ENCODE data around the gene BMP7. TPM values are rescaled to one million over a fixed set of nuclear protein-coding genes. Genes with fewer than 3 reads are reported as not detected.

Gene BMP7
- polyA plus RNA-seq, 4 donors = 0.92 to 3.4 TPM; not detected in 2

DNA sequence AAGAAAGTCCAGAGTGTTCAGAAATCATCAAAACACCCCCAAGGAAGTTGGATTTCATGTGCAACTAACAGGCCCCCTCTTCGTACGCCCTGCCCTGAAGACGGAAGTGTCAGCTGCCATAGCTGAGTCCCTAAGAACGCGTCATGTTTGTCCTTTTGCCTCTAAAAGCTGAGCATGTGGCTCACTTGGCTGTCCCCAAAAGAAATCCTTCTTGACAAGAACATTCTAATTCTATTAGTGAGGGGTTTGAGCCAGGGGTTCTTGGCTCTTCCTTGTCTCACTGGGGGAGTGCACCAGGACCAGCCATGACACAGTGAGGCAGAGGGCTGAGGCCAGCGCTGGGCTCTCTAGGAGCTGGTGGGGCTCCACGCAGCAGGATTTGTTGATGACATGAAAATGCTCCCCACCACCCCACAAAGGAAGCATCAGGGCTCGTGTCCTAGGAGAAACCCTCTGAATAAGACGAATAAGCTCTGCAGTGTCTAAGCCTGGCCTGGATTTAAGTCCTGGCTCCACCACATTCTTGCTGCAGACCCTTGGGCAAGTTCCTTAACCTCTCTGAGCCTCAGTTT is 43.2 kb upstream of the BMP7 start:
- H3K4me1 ChIP-seq (ENCODE audit: control insufficient read depth in 3 of 3, insufficient read depth in 2 of 3, low read depth in 1 of 3, low read length in 2 of 3) = no peaks in the 10 kb centered on the region
- WGBS, 3 donors = 72 to 82% (median 81%) methylated on average over 9 of the region's 9 CpGs
- peaks cover 0 to 3% (median 0%) of the 10 kb centered on the region in 3 donors for H3K27me3 ChIP-seq (ENCODE audit: control insufficient read depth in 3 of 3, insufficient read depth in 3 of 3, low read length in 3 of 3)
- FAIRE-seq = no peak
- no peaks in the 10 kb centered on the region for H3K36me3 ChIP-seq (ENCODE audit: control insufficient read depth in 3 of 3, insufficient read depth in 2 of 3, low read depth in 1 of 3, low read length in 3 of 3)
- no peak overlapping the region for H3K4me3 ChIP-seq (ENCODE audit: low read depth in 1 of 3, low read length in 3 of 3)
- H3K9me3 ChIP-seq (ENCODE audit: control insufficient read depth in 2 of 2, insufficient read depth in 1 of 2, low read depth in 1 of 2, low read length in 1 of 2) = no peaks in the 10 kb centered on the region
- DNase-seq = no peak
- H3K27ac ChIP-seq (ENCODE audit: low read depth in 1 of 3, low read length in 2 of 3) = no peak overlapping the region

DNA sequence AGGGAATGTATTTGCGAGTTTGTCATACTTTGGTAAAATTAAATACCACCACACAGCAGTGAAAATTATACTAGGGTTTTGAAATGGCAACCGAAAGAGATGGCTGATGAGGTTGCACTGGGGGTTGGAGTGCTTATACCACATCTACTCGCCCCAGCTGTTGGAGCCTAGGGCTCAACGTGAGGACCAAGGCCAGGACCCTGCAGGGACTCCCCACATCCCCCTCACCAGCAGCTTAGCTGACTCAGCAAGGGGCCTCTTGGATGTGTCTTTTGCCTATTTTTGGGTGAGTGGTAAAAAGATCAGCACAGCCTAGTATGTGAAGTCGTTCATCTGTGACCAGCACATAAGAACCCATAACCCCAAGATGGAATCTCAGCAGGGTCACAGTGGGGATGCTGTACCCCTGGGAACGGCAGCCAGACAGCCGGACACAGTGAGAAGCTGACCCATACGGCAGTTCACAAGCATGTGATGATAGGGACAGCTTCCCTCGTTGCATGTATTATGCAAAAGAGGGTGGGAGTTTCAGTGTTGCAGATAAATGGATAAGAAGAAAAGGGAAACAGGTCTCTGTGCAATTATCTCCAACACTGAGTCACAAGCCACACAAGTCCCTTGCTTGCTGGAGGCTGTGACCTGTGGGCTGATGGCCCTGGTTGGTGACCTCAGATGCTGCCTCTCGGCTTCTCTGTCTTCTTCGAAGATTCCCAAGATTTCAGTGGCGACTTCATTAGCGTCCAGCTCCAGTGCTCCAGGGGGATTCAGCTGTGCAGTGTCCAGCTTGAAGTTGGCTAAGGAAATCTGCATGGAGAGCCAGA is 42.2 kb upstream of the BMP7 start:
- no peak overlapping the region for H3K27ac ChIP-seq (ENCODE audit: low read depth in 1 of 3, low read length in 2 of 3)
- no peak overlapping the region for H3K4me3 ChIP-seq (ENCODE audit: low read depth in 1 of 3, low read length in 3 of 3)
- no peaks in the 10 kb centered on the region for H3K36me3 ChIP-seq (ENCODE audit: control insufficient read depth in 3 of 3, insufficient read depth in 2 of 3, low read depth in 1 of 3, low read length in 3 of 3)
- no peaks in the 10 kb centered on the region for H3K9me3 ChIP-seq (ENCODE audit: control insufficient read depth in 2 of 2, insufficient read depth in 1 of 2, low read depth in 1 of 2, low read length in 1 of 2)
- FAIRE-seq = no peak
- DNase-seq = no peak
- 57 to 66% (median 64%) methylated on average over 13 of the region's 13 CpGs for WGBS, 3 donors
- H3K27me3 ChIP-seq (ENCODE audit: control insufficient read depth in 3 of 3, insufficient read depth in 3 of 3, low read length in 3 of 3) = peaks cover 0 to 3% (median 0%) of the 10 kb centered on the region in 3 donors
- H3K4me1 ChIP-seq (ENCODE audit: control insufficient read depth in 3 of 3, insufficient read depth in 2 of 3, low read depth in 1 of 3, low read length in 2 of 3) = no peaks in the 10 kb centered on the region

DNA sequence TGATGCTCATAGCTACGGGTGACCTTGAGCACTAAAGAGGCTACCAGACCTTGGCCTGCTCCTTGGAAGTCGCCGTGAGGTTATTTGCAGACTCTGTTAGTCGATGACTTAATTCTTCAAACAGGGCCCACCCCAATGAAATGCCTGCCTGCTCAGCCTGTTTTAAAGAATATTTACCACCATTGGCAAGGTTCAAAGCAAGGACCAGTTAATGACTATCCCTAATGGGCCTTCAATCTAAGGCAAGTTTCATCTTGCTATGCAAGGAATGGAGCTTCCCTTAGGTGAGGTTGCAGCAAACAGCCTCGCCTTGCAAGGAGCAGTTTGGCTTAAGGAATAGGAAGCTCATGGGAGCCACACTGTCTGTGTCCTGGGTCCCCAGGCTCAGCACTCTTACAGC is 40.3 kb upstream of the BMP7 start:
- H3K27ac ChIP-seq (ENCODE audit: low read depth in 1 of 3, low read length in 2 of 3) = no peak overlapping the region
- DNase-seq (no peak), FAIRE-seq (no peak)

DNA sequence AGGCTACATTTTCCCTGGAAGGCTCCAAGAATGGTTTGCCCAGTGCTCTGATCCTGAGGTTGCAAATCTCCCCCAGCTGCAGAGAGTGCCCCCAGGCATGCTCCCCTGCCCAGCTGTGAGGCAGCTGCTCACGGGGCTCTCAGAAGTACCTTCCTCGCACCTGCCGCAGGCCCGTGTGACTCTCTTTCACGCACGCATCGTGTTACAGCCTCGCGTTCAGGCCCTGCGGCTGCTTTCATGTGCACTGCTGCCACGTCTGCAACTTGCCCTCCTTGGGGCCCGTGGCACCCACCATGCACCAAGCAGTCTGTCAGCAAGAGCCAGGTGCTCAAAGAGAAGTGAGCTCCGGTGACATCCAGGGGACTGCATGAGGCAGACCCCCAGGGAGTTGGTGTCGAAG is 34.6 kb upstream of the BMP7 start:
- no peak for FAIRE-seq
- H3K4me3 ChIP-seq (ENCODE audit: low read depth in 1 of 3, low read length in 3 of 3) = no peak overlapping the region
- no peaks in the 10 kb centered on the region for H3K4me1 ChIP-seq (ENCODE audit: control insufficient read depth in 3 of 3, insufficient read depth in 2 of 3, low read depth in 1 of 3, low read length in 2 of 3)

More for the DNA sequence above, 40.3 kb upstream of the BMP7 start:
- Histone ChIP-seq H3K4me3 (ENCODE audit: low read depth in 1 of 3, low read length in 3 of 3) (no peak overlapping the region), H3K4me1 (ENCODE audit: control insufficient read depth in 3 of 3, insufficient read depth in 2 of 3, low read depth in 1 of 3, low read length in 2 of 3) (no peaks in the 10 kb centered on the region), H3K27me3 (ENCODE audit: control insufficient read depth in 3 of 3, insufficient read depth in 3 of 3, low read length in 3 of 3) (peaks cover 0 to 3% (median 0%) of the 10 kb centered on the region in 3 donors), H3K36me3 (ENCODE audit: control insufficient read depth in 3 of 3, insufficient read depth in 2 of 3, low read depth in 1 of 3, low read length in 3 of 3) (no peaks in the 10 kb centered on the region), H3K9me3 (ENCODE audit: control insufficient read depth in 2 of 2, insufficient read depth in 1 of 2, low read depth in 1 of 2, low read length in 1 of 2) (no peaks in the 10 kb centered on the region)
- WGBS, 3 donors = 61 to 74% (median 65%) methylated on average over 5 of the region's 5 CpGs

DNA sequence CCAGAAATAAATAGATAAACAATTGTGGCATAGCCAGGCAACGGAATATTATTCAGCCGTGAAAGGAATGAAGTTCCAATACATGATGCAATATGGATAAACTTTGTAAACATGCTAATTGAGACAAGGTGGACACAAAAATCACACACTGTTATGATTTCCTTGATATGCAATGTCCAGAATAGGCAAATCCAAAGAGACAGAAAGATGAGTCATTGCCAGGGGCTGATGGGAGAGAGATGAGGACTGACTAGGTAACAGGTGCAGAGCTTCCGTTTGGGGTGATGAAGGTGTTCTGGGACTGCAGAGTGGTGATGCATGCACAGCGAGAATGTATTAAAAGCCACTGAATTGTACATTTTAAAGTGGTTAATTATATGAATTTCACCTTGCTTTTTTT is 32.0 kb upstream of the BMP7 start:
- WGBS, 3 donors = 77 to 83% (median 82%) methylated on average over 4 of the region's 4 CpGs

More for the DNA sequence above, 34.6 kb upstream of the BMP7 start:
- WGBS, 3 donors = 70 to 72% (median 70%) methylated on average over 14 of the region's 14 CpGs
- H3K9me3 ChIP-seq (ENCODE audit: control insufficient read depth in 2 of 2, insufficient read depth in 1 of 2, low read depth in 1 of 2, low read length in 1 of 2) = no peaks in the 10 kb centered on the region
- H3K27ac ChIP-seq (ENCODE audit: low read depth in 1 of 3, low read length in 2 of 3) = no peak overlapping the region
- H3K27me3 ChIP-seq (ENCODE audit: control insufficient read depth in 3 of 3, insufficient read depth in 3 of 3, low read length in 3 of 3) = no peaks in the 10 kb centered on the region
- no peak for DNase-seq
- H3K36me3 ChIP-seq (ENCODE audit: control insufficient read depth in 3 of 3, insufficient read depth in 2 of 3, low read depth in 1 of 3, low read length in 3 of 3) = no peaks in the 10 kb centered on the region

DNA sequence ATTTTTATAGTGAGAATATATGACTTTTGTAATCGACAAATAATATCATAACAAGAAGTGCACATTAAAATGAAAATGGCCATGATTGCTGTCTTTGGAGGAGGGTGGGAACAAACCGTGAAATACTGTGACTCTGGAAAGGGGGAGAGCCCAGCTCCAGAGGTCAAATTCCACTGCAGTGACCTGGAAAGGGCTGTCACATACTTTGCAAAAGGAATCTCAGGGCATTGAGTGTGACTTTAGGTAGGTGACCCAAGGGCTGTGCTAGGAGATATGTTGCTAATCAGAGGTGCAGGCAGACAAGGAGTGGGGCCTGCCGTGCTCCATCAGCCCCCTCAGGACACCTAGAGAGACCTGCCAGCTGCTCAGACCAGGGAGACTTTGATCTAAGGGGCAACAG is 28.1 kb upstream of the BMP7 start:
- no peak overlapping the region for H3K4me3 ChIP-seq (ENCODE audit: low read depth in 1 of 3, low read length in 3 of 3)
- H3K9me3 ChIP-seq (ENCODE audit: control insufficient read depth in 2 of 2, insufficient read depth in 1 of 2, low read depth in 1 of 2, low read length in 1 of 2) = no peaks in the 10 kb centered on the region
- WGBS, 3 donors = 35 to 58% (median 43%) methylated on average over 3 of the region's 3 CpGs
- no peak overlapping the region for H3K27ac ChIP-seq (ENCODE audit: low read depth in 1 of 3, low read length in 2 of 3)
- no peak for FAIRE-seq
- H3K36me3 ChIP-seq (ENCODE audit: control insufficient read depth in 3 of 3, insufficient read depth in 2 of 3, low read depth in 1 of 3, low read length in 3 of 3) = no peaks in the 10 kb centered on the region
- no peaks in the 10 kb centered on the region for H3K4me1 ChIP-seq (ENCODE audit: control insufficient read depth in 3 of 3, insufficient read depth in 2 of 3, low read depth in 1 of 3, low read length in 2 of 3)
- H3K27me3 ChIP-seq (ENCODE audit: control insufficient read depth in 3 of 3, insufficient read depth in 3 of 3, low read length in 3 of 3) = peaks cover 0 to 5% (median 0%) of the 10 kb centered on the region in 3 donors
- DNase-seq = no peak

More for the DNA sequence above, 32.0 kb upstream of the BMP7 start:
- H3K27me3 ChIP-seq (ENCODE audit: control insufficient read depth in 3 of 3, insufficient read depth in 3 of 3, low read length in 3 of 3) = no peaks in the 10 kb centered on the region
- H3K4me3 ChIP-seq (ENCODE audit: low read depth in 1 of 3, low read length in 3 of 3) = no peak overlapping the region
- DNase-seq (no peak), FAIRE-seq (no peak)
- no peak overlapping the region for H3K27ac ChIP-seq (ENCODE audit: low read depth in 1 of 3, low read length in 2 of 3)
- no peaks in the 10 kb centered on the region for H3K4me1 ChIP-seq (ENCODE audit: control insufficient read depth in 3 of 3, insufficient read depth in 2 of 3, low read depth in 1 of 3, low read length in 2 of 3)
- H3K9me3 ChIP-seq (ENCODE audit: control insufficient read depth in 2 of 2, insufficient read depth in 1 of 2, low read depth in 1 of 2, low read length in 1 of 2) = no peaks in the 10 kb centered on the region
- no peaks in the 10 kb centered on the region for H3K36me3 ChIP-seq (ENCODE audit: control insufficient read depth in 3 of 3, insufficient read depth in 2 of 3, low read depth in 1 of 3, low read length in 3 of 3)

DNA sequence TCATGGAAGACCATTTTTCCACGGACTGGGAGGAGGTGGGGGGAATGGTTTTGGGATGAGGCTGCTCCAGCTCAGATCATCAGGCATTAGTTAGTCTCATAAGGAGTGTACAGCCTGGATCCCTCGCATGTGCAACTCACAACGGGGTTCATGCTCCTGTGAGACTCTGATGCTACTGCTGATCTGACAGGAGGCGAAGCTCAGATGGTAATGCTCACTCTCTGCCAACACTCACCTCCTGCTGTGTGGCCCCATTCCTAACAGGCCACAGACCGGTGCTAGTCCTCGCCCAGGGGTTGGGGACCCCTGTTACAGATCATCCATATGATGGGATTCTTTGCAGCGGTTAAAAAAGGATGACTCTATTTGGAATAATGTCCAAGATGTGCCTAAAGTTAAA is 27.6 kb upstream of the BMP7 start:
- Histone ChIP-seq H3K27ac (ENCODE audit: low read depth in 1 of 3, low read length in 2 of 3) (no peak overlapping the region), H3K27me3 (ENCODE audit: control insufficient read depth in 3 of 3, insufficient read depth in 3 of 3, low read length in 3 of 3) (peaks cover 0 to 5% (median 0%) of the 10 kb centered on the region in 3 donors), H3K36me3 (ENCODE audit: control insufficient read depth in 3 of 3, insufficient read depth in 2 of 3, low read depth in 1 of 3, low read length in 3 of 3) (no peaks in the 10 kb centered on the region), H3K4me3 (ENCODE audit: low read depth in 1 of 3, low read length in 3 of 3) (no peak overlapping the region), H3K4me1 (ENCODE audit: control insufficient read depth in 3 of 3, insufficient read depth in 2 of 3, low read depth in 1 of 3, low read length in 2 of 3) (no peaks in the 10 kb centered on the region), H3K9me3 (ENCODE audit: control insufficient read depth in 2 of 2, insufficient read depth in 1 of 2, low read depth in 1 of 2, low read length in 1 of 2) (no peaks in the 10 kb centered on the region)
- DNase-seq (no peak), FAIRE-seq (no peak)
- 72 to 79% (median 73%) methylated on average over 7 of the region's 7 CpGs for WGBS, 3 donors

DNA sequence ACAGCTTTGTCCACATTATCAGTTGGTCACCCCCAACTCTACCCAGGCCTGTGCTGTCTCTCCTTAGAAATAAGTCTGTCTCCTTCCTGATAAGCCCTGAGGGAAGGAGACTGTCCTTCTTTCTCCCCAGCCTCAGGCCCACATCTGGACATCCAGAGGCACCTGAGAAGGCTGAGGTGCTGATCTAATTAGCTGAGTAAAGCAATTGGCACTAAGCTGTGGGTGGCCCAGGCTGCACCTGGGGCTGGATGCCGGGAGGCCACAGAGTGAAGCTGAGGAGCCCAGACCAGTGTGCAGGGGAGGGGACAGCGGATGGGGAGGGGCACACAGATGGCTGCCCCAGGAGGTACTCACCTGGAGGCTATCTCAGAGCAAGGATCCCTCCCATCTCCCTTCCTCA is 26.2 kb upstream of the BMP7 start:
- H3K4me1 ChIP-seq (ENCODE audit: control insufficient read depth in 3 of 3, insufficient read depth in 2 of 3, low read depth in 1 of 3, low read length in 2 of 3) = no peaks in the 10 kb centered on the region
- H3K36me3 ChIP-seq (ENCODE audit: control insufficient read depth in 3 of 3, insufficient read depth in 2 of 3, low read depth in 1 of 3, low read length in 3 of 3) = no peaks in the 10 kb centered on the region
- FAIRE-seq (no peak), DNase-seq (no peak)
- no peaks in the 10 kb centered on the region for H3K9me3 ChIP-seq (ENCODE audit: control insufficient read depth in 2 of 2, insufficient read depth in 1 of 2, low read depth in 1 of 2, low read length in 1 of 2)
- WGBS, 3 donors = 64 to 81% (median 76%) methylated on average over 2 of the region's 2 CpGs
- H3K27me3 ChIP-seq (ENCODE audit: control insufficient read depth in 3 of 3, insufficient read depth in 3 of 3, low read length in 3 of 3) = peaks cover 0 to 6% (median 5%) of the 10 kb centered on the region in 3 donors
- no peak overlapping the region for H3K27ac ChIP-seq (ENCODE audit: low read depth in 1 of 3, low read length in 2 of 3)
- no peak overlapping the region for H3K4me3 ChIP-seq (ENCODE audit: low read depth in 1 of 3, low read length in 3 of 3)
